GM21526 (cell line): ENCODE data around the gene RALB.
"Not testable (repeated sequence)": the region's sequence is repeated elsewhere in the genome, so short reads cannot be mapped to it uniquely, and the experiment has no call there.

Experiments used
- ATAC-seq: cut with Tn5 transposase; IDR thresholded peaks from one replicate; pipeline ENCODE4 v1.9.1; 2021; ENCODE audit warnings: moderate library complexity; ENCODE audit not compliant: unreplicated experiment, low FRiP score

The RALB gene

GRCh38 chr2:120241684-120242083, 11.0 kb upstream of the RALB start:
- ATAC-seq, result no peak

- ATAC-seq, result no peak
These were observed 9.4 kb upstream of the RALB start for GRCh38 chr2:120243211-120243610.

DNA sequence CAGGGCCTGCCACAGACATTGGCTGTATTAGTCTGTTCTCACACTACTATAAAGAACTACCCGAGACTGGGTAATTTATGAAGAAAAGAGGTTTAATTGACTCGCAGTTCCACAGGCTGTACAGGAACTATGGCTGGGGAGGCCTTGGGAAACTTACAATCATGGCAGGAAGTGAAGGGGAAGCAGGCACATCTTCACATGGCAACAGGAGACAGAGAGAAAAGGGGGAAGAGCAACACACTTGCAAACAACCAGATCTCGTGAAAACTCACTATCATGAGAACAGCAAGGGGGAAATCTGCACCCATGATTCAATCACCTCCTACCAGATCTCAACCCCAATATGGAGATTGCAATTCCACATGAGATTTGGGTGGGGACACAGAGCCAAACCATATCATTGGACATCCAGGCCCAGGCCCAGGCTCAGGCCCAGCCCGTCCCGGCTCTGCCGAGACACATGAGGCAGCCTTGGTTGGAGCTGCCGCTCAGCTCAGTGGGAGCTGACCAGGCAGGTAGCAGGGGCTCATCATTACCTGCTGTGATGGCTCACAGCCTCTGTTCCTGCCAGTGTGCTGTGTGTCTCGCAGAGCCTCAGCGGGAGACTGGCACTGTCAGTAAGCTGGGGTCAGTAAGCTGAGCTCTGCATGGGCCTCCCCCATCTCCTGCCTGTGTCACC, 8.6 kb upstream of the RALB start:
- no peak for ATAC-seq

- no peak for ATAC-seq
These were observed 7.8 kb upstream of the RALB start for GRCh38 chr2:120244656-120245519.

GRCh38 chr2:120245520-120246332, 6.9 kb upstream of the RALB start:
- ATAC-seq, result no peak

GRCh38 chr2:120246546-120247300, 5.9 kb upstream of the RALB start:
- no peak for ATAC-seq

- no peak for ATAC-seq
These were observed 4.8 kb upstream of the RALB start for GRCh38 chr2:120247851-120248250.

DNA sequence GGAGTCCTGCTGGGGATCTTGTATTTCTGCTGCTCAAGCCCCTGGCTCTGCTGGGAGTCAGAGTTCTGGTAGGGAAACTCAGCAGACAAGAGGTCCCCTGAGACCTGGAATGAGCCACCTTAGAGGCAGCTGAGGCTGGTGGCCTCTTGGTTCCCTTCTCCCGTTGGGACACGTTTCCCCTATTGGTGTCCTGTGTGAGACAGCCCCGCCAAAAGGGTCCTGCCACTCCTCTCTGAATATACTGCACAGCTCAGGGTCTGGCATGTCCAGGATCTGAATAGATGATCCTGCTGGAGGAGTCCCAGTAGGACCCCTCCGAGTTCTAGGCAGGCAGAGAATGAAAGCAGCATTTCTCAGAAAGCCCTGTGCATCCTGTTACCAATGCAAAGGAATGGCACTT, 2.0 kb upstream of the RALB start:
- no peak for ATAC-seq

GRCh38 chr2:120251078-120251477, 1.6 kb upstream of the RALB start:
- ATAC-seq, result no peak

DNA sequence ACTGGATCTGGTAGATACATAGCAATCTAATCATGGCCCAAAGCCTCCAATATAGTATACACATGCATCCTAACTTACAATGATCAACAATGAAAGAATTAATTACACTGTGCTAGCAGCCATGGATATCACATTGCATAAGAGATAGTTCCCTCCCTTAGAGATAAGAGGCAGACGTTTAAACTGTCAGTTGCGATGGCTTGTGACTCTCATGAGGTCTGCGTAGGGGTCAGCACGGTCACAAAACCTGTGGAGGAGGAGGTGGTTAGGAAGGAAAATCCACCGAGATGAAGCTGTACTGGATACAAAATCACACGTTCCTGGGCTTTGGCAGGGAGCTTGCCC, 800 bp upstream of the RALB start:
- no peak for ATAC-seq

DNA sequence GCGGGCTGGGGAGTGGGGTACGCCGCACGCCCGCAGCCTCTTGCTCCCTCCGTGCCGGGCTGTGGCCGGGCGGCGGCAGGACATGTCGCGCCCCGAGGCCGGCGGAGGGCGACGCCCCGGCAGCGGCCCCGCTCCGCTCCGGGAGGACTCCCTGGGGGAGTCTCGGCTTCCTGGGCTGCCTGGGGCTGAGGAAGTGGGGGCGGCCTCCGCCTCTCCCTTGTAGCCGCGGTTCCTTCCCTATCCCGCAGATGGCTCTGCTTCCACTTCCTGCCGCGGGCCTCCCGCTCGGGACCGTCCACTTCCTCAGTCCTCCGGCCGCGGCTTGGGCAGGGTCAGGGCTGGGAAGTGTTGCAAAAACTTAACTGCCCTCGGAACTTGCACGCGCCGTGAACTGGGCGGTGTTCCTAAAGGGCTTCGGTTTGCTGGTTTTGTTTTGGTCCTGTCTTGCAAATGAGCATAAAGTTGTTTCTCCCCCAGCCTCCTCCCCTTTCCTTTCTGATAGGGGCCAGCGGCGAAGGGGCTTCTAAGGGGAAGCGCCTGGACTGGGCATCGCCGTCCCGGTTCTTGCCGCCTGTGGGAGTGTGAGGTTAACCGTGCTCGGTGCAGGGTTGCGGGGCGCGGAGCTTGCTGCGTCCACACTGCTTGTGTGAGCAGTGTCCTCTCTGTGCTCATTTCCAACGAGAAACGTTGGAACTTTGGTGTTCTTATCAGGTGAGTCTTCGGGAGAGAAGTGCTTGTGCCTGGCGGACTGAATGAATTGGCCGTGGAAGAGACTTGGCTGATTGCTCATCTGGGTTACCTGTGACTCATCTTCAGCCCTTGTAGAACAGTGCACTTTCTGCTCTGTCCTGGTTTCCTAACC, 600 bp downstream of the RALB start:
- ATAC-seq, result peak; percentile 37

GRCh38 chr2:120254178-120254577, 1.5 kb downstream of the RALB start:
- ATAC-seq, result no peak

DNA sequence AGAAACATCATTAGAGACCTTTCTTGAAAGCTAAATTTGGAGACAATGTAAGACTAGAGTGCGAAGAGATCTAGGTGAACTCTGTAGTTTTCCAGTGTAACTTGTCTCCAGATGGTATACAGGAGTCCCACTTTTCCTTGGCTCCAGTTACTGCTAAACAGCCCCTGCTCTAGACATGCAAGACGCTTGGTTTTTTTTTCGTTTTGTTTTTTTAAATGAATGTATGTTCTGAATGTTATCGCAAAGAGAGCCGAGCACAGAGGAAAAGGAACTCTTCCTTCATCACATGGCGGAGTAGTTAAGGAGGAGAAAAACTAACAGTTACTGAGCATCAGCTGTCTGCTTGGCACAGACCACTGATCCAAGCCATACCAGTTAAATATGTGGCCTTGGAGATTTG, 2.4 kb downstream of the RALB start:
- ATAC-seq, result no peak

DNA sequence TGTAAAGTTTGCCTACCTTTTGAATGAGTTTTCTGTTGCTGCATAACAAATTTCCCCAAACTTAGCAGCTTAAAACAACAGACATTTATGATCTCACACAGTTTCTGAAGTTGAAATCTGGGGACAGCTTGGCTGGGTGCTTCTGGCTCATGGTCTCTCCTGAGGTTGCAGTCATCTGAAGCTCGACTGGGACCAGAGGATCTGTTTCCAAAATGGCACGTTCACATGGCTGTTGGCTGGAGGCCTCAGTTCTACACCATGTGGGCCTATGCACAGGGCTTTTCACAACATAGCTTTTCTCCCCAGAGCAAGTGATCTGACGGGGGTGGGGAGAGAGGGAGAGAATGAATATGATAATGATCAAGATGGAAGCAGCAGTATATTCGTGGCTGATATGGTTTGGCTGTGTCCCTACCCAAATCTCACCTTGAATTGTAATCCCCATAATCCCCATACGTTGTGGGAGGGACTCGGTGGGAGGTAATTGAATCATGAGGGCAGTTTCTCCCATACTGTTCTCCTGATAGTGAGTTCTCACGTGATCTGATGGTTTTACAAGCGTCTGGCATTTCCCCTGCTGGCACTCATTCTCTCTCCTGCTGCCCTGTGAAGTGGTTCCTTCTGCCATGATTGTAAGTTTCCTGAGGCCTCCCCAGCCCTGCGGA, 3.5 kb downstream of the RALB start:
- ATAC-seq, result no peak

DNA sequence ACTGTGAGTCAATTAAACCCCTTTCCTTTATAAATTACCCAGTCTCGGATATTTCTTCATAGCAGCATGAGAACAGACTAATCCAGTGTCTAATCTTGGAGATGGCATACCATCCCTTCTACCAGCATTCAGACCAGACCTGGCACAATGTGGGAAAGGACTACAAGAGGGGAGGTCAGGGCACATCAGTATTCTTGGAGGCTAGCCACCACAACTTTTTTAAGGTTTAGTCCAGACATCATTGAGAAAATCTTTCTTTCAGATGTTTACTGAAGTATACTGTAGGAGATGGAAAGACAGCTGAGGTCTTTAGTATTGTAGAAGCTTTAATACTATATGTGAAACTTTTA, 4.0 kb downstream of the RALB start:
- ATAC-seq, result no peak

DNA sequence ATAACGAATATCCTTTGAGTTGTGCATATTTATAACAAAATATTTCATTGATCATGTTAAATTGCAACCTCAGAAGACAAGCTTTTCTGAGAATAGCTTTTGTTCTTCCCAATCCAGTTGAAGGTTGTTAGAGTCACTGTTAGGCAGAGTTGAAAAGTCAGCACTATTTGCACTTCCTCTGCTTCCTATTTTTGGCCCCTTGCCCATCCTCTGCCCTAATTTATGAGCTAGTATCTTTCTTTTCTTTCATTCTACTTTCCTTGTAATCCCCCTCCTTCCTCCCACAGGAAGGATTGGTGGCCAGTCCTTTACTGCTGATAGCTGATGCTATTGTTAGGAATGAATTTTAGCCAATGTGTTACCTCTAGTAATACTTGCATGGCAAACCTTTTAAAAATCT, 4.9 kb downstream of the RALB start:
- ATAC-seq, result no peak

DNA sequence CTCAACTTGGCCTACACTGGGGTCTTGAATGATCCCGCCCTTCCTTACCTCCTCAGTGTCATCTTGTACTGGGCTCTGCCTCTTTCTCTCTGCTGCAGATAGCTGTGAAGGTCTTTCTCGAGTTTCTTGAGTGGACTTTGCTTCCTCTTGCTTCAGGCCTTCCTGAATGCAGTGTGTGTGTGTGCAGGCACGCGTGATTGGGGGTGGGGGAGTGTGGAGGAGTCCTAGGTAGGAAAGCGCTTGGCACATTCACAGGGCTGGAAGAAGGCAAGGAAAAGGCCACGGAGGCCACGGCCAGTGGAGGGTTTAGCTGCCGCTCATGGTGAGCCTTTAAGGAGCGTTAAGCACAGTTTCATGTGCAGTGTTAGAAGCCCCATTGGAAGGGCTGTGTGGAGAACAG, 5.5 kb downstream of the RALB start:
- ATAC-seq, result no peak

- ATAC-seq, result not testable (repeated sequence)
These were observed 7.3 kb downstream of the RALB start for GRCh38 chr2:120259939-120260338.

- ATAC-seq, result no peak
These were observed 8.1 kb downstream of the RALB start for GRCh38 chr2:120260736-120261135.
